22Rv1 (cell line): ENCODE data around the gene PHACTR1.

Source experiments
- CTCF ChIP-seq: fragments of 450-650 bp; IDR thresholded peaks from 2 replicates; pipeline ENCODE4 v1.5.1; 2017; ENCODE audit warnings: mild to moderate bottlenecking
- ZFX ChIP-seq: fragments of 450-650 bp; IDR thresholded peaks from 2 replicates; pipeline ENCODE4 v1.6.1; 2017; ENCODE audit warnings: antibody characterized with exemption, borderline replicate concordance

- no peak for TF ChIP-seq CTCF
- no peak for TF ChIP-seq ZFX
Measured at GRCh38 chr6:12931639-12932038, 215.1 kb downstream of the PHACTR1 start.
